BLaER1 (cell line): ENCODE measurements around the gene ARIH2.
"Not testable (repeated sequence)": the region's sequence is repeated elsewhere in the genome, so short reads cannot be mapped to it uniquely, and the experiment has no call there.

ENCODE experiments used
- H3K27ac ChIP-seq: shearing (Covaris generic); formaldehyde crosslinking; 2 replicates; pipeline ENCODE4 v1.8.1; 2022
- H3K27me3 ChIP-seq: shearing (Covaris generic); formaldehyde crosslinking; 2 replicates; pipeline ENCODE4 v1.8.1; 2022
- H3K36me3 ChIP-seq: shearing (Covaris generic); formaldehyde crosslinking; 2 replicates; pipeline ENCODE4 v1.8.1; 2022
- H3K4me1 ChIP-seq: shearing (Covaris generic); formaldehyde crosslinking; 2 replicates; pipeline ENCODE4 v1.8.1; 2022
- H3K4me2 ChIP-seq: shearing (Covaris generic); formaldehyde crosslinking; 2 replicates; pipeline ENCODE4 v1.8.1; 2022
- H3K4me3 ChIP-seq: shearing (Covaris generic); formaldehyde crosslinking; 2 replicates; pipeline ENCODE4 v1.8.1; 2022
- H3K9ac ChIP-seq: shearing (Covaris generic); formaldehyde crosslinking; 2 replicates; pipeline ENCODE4 v1.8.1; 2022
- H3K9me3 ChIP-seq: shearing (Covaris generic); formaldehyde crosslinking; 2 replicates; pipeline ENCODE4 v1.8.1; 2022
- H4K20me1 ChIP-seq: shearing (Covaris generic); formaldehyde crosslinking; 2 replicates; pipeline ENCODE4 v1.8.1; 2022
- Cebpa-rat ChIP-seq: shearing (Covaris generic); IDR thresholded peaks from 2 replicates; pipeline ENCODE4 v1.8.1; 2022

The ARIH2 gene

DNA sequence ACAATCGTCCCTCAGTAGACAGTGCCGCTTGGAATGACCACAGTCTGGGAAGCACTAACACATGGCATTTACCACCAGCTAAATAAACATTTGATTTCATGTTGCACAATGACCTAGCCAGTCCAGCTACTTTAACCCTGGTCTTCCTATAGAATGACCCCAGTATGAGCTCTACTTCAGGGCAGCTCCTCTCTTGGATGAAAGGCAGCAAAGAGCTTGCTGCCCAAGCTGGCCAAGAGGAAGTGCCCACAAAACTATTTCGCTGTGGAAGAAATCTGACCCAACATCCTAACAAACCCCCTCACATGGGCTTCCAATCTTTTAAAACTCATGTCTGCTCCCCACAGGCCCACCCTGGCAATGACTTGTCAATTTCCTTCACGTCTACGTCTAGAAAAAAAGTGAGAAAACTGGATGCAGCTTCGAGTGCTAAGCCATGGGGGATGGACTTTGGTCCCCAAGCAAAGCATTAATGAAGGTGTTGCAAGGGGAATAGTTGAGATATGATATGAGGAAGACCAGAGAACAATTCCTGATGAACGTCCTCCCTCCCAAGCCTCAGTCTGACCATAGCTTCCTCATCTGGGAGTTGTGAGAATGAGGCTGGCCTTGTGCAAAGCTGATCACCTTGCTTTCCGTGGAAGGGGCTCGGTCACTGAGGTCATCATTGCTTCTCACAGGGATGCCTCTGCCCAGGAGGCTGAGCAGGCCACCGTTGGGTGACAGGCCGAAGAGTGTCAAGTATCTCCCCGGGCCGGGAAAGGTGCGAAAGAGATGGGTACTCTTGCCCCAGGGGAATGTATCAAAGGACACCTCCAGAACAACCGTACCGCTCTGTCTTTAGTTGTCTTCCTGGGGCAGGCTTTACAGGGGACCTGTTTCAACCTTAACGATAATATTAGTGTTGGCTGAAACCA lies 20.9 kb upstream of the ARIH2 start:
- Histone ChIP-seq H3K27ac (peak overlapping the region; percentile 80), H3K27me3 (no peaks in the 10 kb centered on the region)

GRCh38 chr3:48898383-48899234 lies 20.0 kb upstream of the ARIH2 start, which contains the start of gene SLC25A20:
TSS of gene SLC25A20 (minus strand) at chr3:48898882. CDS start at chr3:48898794, 88 bp downstream.
- peak within 1 kb of the TSS; percentile 84 for H3K9ac ChIP-seq
- no peaks in the 10 kb centered on the region for H3K27me3 ChIP-seq
- H3K27ac ChIP-seq: peak within 1 kb of the TSS; percentile 80

More for the DNA sequence above, 20.9 kb upstream of the ARIH2 start:
- H3K4me1 ChIP-seq: peaks cover 41% of the 10 kb centered on the region
- H3K9me3 ChIP-seq: no peaks in the 10 kb centered on the region
- H3K4me3 ChIP-seq: peak overlapping the region; percentile 86
- peak overlapping the region; percentile 95 for H3K4me2 ChIP-seq
- H4K20me1 ChIP-seq: no peaks in the 10 kb centered on the region
- no peaks in the 10 kb centered on the region for H3K36me3 ChIP-seq
- peak overlapping the region; percentile 84 for H3K9ac ChIP-seq
- no peak for TF ChIP-seq Cebpa-rat

DNA sequence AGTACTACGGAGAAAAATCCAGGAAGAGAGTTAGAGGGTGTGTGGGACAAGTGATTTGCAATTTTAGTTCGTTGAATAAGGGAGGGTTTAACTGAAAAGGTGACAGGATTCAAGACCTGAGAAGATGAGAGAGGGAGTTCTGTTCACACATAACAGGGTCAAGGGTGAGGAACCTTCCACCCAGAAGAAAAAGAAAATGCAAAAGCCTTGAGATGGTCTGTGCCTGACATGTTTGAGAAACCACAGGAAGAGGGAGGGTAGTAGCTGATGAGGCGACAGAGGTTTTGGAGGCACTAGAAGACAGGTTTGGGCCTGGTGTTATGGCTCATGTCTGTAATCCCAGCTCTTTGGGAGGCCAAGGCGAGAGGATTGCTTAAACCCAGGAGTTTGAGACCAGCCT lies 19.4 kb upstream of the ARIH2 start:
- peak overlapping the region; percentile 80 for H3K27ac ChIP-seq
- TF ChIP-seq Cebpa-rat: no peak
- H3K9ac ChIP-seq: peak overlapping the region; percentile 84; the same call in 1 of the 2 replicates
- H3K4me1 ChIP-seq: peaks cover 39% of the 10 kb centered on the region
- H3K36me3 ChIP-seq: no peaks in the 10 kb centered on the region
- no peaks in the 10 kb centered on the region for H3K27me3 ChIP-seq
- peak overlapping the region; percentile 95 for H3K4me2 ChIP-seq
- H4K20me1 ChIP-seq: no peaks in the 10 kb centered on the region
- no peaks in the 10 kb centered on the region for H3K9me3 ChIP-seq
- peak overlapping the region; percentile 86 for H3K4me3 ChIP-seq

More at GRCh38 chr3:48898383-48899234, 20.0 kb upstream of the ARIH2 start, which contains the start of gene SLC25A20:
- TF ChIP-seq Cebpa-rat: no peak
- Histone ChIP-seq H3K4me1 (peaks cover 41% of the 10 kb centered on the region), H3K36me3 (no peaks in the 10 kb centered on the region), H3K4me3 (peak within 1 kb of the TSS; percentile 86), H3K4me2 (peak within 1 kb of the TSS; percentile 95), H3K9me3 (no peaks in the 10 kb centered on the region), H4K20me1 (no peaks in the 10 kb centered on the region)

- H3K4me3 ChIP-seq, H4K20me1 ChIP-seq, H3K9me3 ChIP-seq, H3K4me1 ChIP-seq, H3K27ac ChIP-seq, H3K9ac ChIP-seq, H3K4me2 ChIP-seq, H3K27me3 ChIP-seq, H3K36me3 ChIP-seq: not testable (repeated sequence)
Observed at GRCh38 chr3:48907026-48907425, 11.6 kb upstream of the ARIH2 start.

DNA sequence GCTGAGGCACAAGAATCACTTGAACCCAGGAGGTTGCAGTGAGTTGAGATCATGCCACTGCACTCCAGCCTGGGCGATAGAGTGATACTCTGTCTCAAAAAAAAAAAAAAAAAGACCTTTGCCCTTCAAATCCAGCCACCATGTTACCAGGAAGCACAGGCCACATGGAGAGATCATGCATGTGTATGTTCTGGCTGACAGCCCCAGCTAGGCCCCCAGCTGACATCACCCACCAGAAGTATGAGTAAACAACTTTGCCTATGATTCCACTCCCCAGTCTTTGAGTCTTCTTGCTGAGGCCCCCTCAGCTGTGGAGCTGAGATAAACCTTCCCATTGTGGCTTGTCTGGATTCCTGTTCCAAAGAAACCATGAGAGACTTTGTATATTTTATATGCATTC lies 3.3 kb upstream of the ARIH2 start:
- TF ChIP-seq Cebpa-rat: no peak
- H3K27me3 ChIP-seq: no peaks in the 10 kb centered on the region
- H3K4me3 ChIP-seq: no peak overlapping the region
- H3K4me2 ChIP-seq: no peak overlapping the region
- H3K27ac ChIP-seq: no peak overlapping the region
- peaks cover 15% of the 10 kb centered on the region for H3K4me1 ChIP-seq
- H4K20me1 ChIP-seq: peaks cover 16% of the 10 kb centered on the region
- no peaks in the 10 kb centered on the region for H3K9me3 ChIP-seq
- H3K9ac ChIP-seq: no peak overlapping the region
- H3K36me3 ChIP-seq: no peaks in the 10 kb centered on the region

DNA sequence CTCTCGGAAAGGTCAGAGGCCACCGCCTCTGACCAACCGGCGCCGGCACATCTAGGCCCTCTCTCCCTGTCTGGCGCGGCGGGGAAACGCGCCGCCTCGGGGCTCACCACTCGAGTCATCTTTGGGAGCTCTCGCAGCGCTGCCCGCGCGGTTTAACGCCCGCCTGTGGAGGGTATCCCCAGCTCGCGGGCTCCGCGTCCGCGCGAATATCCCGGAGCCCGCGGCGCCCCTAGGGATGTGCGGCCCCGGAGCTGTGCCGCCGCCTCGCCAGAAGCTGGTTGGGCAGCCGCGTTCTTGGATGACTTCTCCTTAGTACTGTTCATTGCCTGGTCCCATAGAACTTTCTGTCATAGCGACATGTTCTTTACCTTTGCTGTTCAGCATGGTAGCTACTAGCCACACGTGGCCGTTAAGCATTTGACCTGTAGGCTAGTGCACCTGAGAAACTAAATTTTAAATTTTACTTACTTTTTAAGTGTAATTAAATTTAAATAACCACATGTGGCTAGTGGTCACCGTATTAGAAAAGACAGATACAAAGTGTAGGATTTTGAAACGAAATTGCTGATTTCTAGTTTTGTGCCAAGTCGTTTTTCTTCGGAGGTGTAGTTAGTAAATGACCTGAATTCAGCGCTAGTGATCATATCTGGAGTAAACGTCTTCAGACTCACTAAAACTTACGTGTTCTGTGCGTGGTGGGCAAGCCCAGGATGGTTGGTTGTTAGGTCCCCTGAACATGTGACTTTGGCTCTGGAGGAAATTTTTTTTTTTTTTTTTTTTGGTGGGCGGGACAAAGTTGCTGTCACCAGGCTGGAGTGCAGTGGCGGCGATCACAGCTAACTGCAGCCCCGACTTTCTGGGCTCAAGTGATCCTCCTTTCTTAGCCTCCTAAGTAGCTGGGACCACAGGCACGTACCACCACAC lies 835 bp downstream of the ARIH2 start:
- Histone ChIP-seq H4K20me1 (peaks cover 58% of the 10 kb centered on the region), H3K9ac (peak overlapping the region; percentile 93), H3K36me3 (peaks cover 29% of the 10 kb centered on the region), H3K27me3 (no peaks in the 10 kb centered on the region), H3K4me1 (peaks cover 31% of the 10 kb centered on the region), H3K27ac (peak overlapping the region; percentile 96), H3K4me3 (peak overlapping the region; percentile 93), H3K4me2 (peak overlapping the region; percentile 86), H3K9me3 (no peaks in the 10 kb centered on the region)
- TF ChIP-seq Cebpa-rat: no peak

DNA sequence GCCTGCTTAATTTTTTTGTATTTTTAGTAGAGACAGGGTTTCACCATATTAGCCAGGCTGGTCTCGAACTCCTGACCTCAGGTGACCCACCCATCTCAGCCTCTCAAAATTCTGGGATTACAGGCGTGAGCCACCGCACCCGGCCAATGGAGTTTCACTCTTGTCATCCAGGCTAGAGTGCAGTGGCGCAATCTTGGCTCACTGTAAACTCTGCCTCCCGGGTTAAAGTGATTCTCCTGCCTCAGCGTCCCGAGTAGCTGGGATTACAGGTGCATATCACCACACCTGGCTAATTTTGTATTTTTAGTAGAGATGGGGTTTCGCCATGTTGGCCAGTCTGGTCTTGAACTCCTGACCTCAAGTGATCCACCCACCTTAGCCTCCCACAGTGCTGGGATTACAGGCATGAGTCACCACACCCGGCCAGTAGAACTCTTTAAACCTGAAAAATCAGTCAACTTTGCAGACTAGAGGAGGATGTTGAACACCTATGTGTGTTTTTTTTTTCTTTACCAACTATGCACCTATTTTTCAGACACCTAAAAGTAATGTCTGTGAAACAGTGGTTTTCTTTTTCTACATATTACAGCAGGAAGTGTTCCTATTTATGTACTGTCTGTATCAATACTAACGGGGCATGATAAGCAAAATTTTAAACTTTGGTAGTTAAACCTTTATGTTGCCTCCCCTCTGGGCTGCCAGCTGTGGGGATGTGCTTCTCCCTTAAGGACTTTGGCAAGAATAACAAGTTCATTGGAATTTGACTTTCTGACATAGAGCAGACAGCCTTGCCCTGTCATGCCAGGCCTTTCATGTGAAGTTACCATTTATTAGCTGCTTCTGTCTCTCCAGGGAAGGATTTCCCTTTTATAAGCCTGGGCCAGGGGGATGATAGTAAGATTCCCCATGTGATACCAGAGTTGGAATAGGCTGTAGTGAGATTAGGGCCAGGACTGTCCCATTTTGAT lies 8.1 kb downstream of the ARIH2 start:
- H3K27ac ChIP-seq: no peak overlapping the region
- H3K36me3 ChIP-seq: peaks cover 98% of the 10 kb centered on the region
- TF ChIP-seq Cebpa-rat: no peak
- H3K9ac ChIP-seq: no peak overlapping the region
- H4K20me1 ChIP-seq: peaks cover 100% of the 10 kb centered on the region
- no peak overlapping the region for H3K4me3 ChIP-seq
- H3K27me3 ChIP-seq: no peaks in the 10 kb centered on the region
- H3K9me3 ChIP-seq: no peaks in the 10 kb centered on the region
- H3K4me1 ChIP-seq: peaks cover 40% of the 10 kb centered on the region
- H3K4me2 ChIP-seq: peak overlapping the region; percentile 6; the same call in 1 of the 2 replicates

DNA sequence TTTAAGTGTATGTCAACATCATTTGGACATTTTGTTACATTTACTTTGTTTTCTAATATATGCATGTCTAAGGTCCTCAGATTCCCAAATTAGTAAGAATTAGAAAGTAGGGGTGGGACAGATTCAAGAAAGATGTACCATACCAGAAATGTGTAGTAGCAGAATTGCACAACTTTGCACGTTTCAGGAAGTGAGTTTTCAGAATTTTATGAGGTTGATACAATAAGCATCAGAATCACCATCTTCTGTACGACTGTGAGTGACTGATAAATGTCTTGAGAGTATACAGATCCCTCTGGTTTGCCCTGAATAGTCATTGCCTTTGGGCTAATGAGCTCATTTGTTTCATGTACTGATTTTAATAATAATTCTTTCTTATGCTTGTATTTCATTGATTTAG lies 9.3 kb downstream of the ARIH2 start:
- no peak overlapping the region for H3K27ac ChIP-seq
- H3K4me3 ChIP-seq: no peak overlapping the region
- no peak overlapping the region for H3K9ac ChIP-seq
- peaks cover 34% of the 10 kb centered on the region for H3K4me1 ChIP-seq
- peaks cover 100% of the 10 kb centered on the region for H4K20me1 ChIP-seq
- H3K36me3 ChIP-seq: peaks cover 99% of the 10 kb centered on the region
- no peaks in the 10 kb centered on the region for H3K27me3 ChIP-seq
- peak overlapping the region; percentile 6; the same call in 1 of the 2 replicates for H3K4me2 ChIP-seq
- H3K9me3 ChIP-seq: no peaks in the 10 kb centered on the region
- TF ChIP-seq Cebpa-rat: no peak
